H9 (cell line): ENCODE measurements around the gene PRPS2. TPM values are rescaled to one million over a fixed set of nuclear protein-coding genes. Genes with fewer than 3 reads are reported as not detected.

Experiments
- DNase-seq: peaks from one replicate; pipeline ENCODE4 v3.0.0-alpha.2; 2017
- H2AFZ ChIP-seq: one replicate; pipeline ENCODE4 v1.6.1; 2013; ENCODE audit warnings: mild to moderate bottlenecking, low read length, control low read depth, moderate library complexity
- H2AK5ac ChIP-seq: 2 replicates; pipeline ENCODE4 v1.6.1; 2013; ENCODE audit warnings: low read length, control low read depth, mixed read lengths; ENCODE audit not compliant: insufficient read length
- H2BK120ac ChIP-seq: one replicate; pipeline ENCODE4 v1.6.1; 2013; ENCODE audit warnings: low read depth, mild to moderate bottlenecking, low read length, control low read depth, inconsistent platforms; ENCODE audit not compliant: poor library complexity, severe bottlenecking
- H2BK12ac ChIP-seq: 2 replicates; pipeline ENCODE4 v1.6.1; 2013; ENCODE audit warnings: low read length, control low read depth, mixed read lengths, low read depth; ENCODE audit not compliant: insufficient read length
- H2BK15ac ChIP-seq: 2 replicates; pipeline ENCODE4 v1.6.1; 2013; ENCODE audit warnings: low read depth, low read length, control low read depth
- H2BK20ac ChIP-seq: one replicate; pipeline ENCODE4 v1.6.1; 2013; ENCODE audit warnings: low read depth, mild to moderate bottlenecking, low read length, control low read depth, inconsistent platforms; ENCODE audit not compliant: poor library complexity, severe bottlenecking
- H2BK5ac ChIP-seq: 2 replicates; pipeline ENCODE4 v1.6.1; 2013; ENCODE audit warnings: low read length, control low read depth, mixed read lengths; ENCODE audit not compliant: insufficient read length
- H3K14ac ChIP-seq: 2 replicates; pipeline ENCODE4 v1.6.1; 2013; ENCODE audit warnings: low read length, control low read depth; ENCODE audit not compliant: insufficient read depth
- H3K18ac ChIP-seq: 2 replicates; pipeline ENCODE4 v1.6.1; 2013; ENCODE audit warnings: low read depth, mild to moderate bottlenecking, mixed read lengths, low read length, control low read depth; ENCODE audit not compliant: insufficient read length
- H3K23ac ChIP-seq: 2 replicates; pipeline ENCODE4 v1.6.1; 2013; ENCODE audit warnings: low read length, control low read depth, mixed read lengths, low read depth; ENCODE audit not compliant: insufficient read length
- H3K23me2 ChIP-seq: 2 replicates; pipeline ENCODE4 v1.6.1; 2013; ENCODE audit warnings: low read depth, mild to moderate bottlenecking, mixed read lengths, low read length, control low read depth; ENCODE audit not compliant: insufficient read length, poor library complexity, severe bottlenecking
- H3K27ac ChIP-seq: 2 replicates; pipeline ENCODE4 v1.5.1; 2013; ENCODE audit warnings: low read length, control low read depth, mixed read lengths, low read depth; ENCODE audit not compliant: insufficient read length
- H3K27me3 ChIP-seq: 2 replicates; pipeline ENCODE4 v1.6.1; 2013; ENCODE audit warnings: low read length, control low read depth, inconsistent platforms; ENCODE audit not compliant: insufficient read depth
- H3K4ac ChIP-seq: 2 replicates; pipeline ENCODE4 v1.6.1; 2013; ENCODE audit warnings: low read depth, mild to moderate bottlenecking, control low read depth, inconsistent platforms, low read length, moderate library complexity
- H3K4me1 ChIP-seq: 2 replicates; pipeline ENCODE4 v1.6.1; 2013; ENCODE audit warnings: low read length, control low read depth, inconsistent platforms; ENCODE audit not compliant: insufficient read depth
- H3K4me2 ChIP-seq: 2 replicates; pipeline ENCODE4 v1.6.1; 2013; ENCODE audit warnings: low read length, control low read depth, mixed read lengths; ENCODE audit not compliant: insufficient read length, insufficient read depth
- H3K56ac ChIP-seq: 2 replicates; pipeline ENCODE4 v1.6.1; 2013; ENCODE audit warnings: low read depth, mild to moderate bottlenecking, mixed read lengths, low read length, control low read depth; ENCODE audit not compliant: insufficient read length
- H3K79me1 ChIP-seq: 2 replicates; pipeline ENCODE4 v1.6.1; 2013; ENCODE audit warnings: low read depth, mild to moderate bottlenecking, moderate library complexity, low read length, control low read depth, inconsistent platforms; ENCODE audit not compliant: insufficient read depth, poor library complexity, severe bottlenecking
- H3K79me2 ChIP-seq: 2 replicates; pipeline ENCODE4 v1.6.1; 2013; ENCODE audit warnings: low read length, control low read depth, inconsistent platforms; ENCODE audit not compliant: insufficient read depth
- H3K9ac ChIP-seq: 2 replicates; pipeline ENCODE4 v1.6.1; 2013; ENCODE audit warnings: low read length, control low read depth, mixed read lengths; ENCODE audit not compliant: insufficient read length; ENCODE audit errors: extremely low read depth
- H3K9me3 ChIP-seq: one replicate; pipeline ENCODE4 v1.6.1; 2013; ENCODE audit warnings: low read depth, low read length, inconsistent platforms; ENCODE audit not compliant: control insufficient read depth
- H3T11ph ChIP-seq: one replicate; pipeline ENCODE4 v1.6.1; 2013; ENCODE audit warnings: mild to moderate bottlenecking, low read length, control low read depth, inconsistent platforms
- H4K20me1 ChIP-seq: one replicate; pipeline ENCODE4 v1.6.1; 2013; ENCODE audit not compliant: control insufficient read depth, insufficient read length, insufficient read depth
- H4K5ac ChIP-seq: 2 replicates; pipeline ENCODE4 v1.6.1; 2013; ENCODE audit warnings: low read depth, mild to moderate bottlenecking, mixed read lengths, low read length, control low read depth; ENCODE audit not compliant: insufficient read length
- H4K8ac ChIP-seq: replicated peaks from 2 replicates; pipeline ENCODE4 v1.6.1; 2013; ENCODE audit warnings: low read length, control low read depth, mixed read lengths, low read depth; ENCODE audit not compliant: insufficient read length
- H4K91ac ChIP-seq: 2 replicates; pipeline ENCODE4 v1.6.1; 2013; ENCODE audit warnings: low read depth, mild to moderate bottlenecking, moderate library complexity, mixed read lengths, low read length, control low read depth; ENCODE audit not compliant: insufficient read length
- H3K27ac Mint-ChIP-seq, 3 experiments: 2 replicates in 2 of 3; 3 replicates in 1 of 3; pipeline ENCODE4 v1.8.0; 2020 to 2021; ENCODE audit warnings: mixed read lengths in 3 of 3, mild to moderate bottlenecking in 1 of 3, moderate library complexity in 1 of 3
- H3K27me3 Mint-ChIP-seq: 2 replicates; pipeline ENCODE4 v1.8.0; 2021; ENCODE audit warnings: low read depth, mild to moderate bottlenecking, moderate library complexity, mixed read lengths
- H3K36me3 Mint-ChIP-seq, 3 experiments: 2 replicates in 2 of 3; 3 replicates in 1 of 3; pipeline ENCODE4 v1.8.0; 2020 to 2021; ENCODE audit warnings: low read depth in 3 of 3, mixed read lengths in 3 of 3; ENCODE audit not compliant: insufficient read depth in 1 of 3
- H3K4me1 Mint-ChIP-seq, 2 experiments: 2 replicates each; pipeline ENCODE4 v1.8.0; 2020; ENCODE audit warnings: mixed read lengths in 2 of 2
- H3K4me3 Mint-ChIP-seq, 2 experiments: 2 replicates in 1 of 2; 3 replicates in 1 of 2; pipeline ENCODE4 v1.8.0; 2020 to 2021; ENCODE audit warnings: mild to moderate bottlenecking in 2 of 2, mixed read lengths in 2 of 2, moderate library complexity in 1 of 2
- H3K9me3 Mint-ChIP-seq, 2 experiments: 2 replicates in 1 of 2; 3 replicates in 1 of 2; pipeline ENCODE4 v1.8.0; 2020; ENCODE audit warnings: mild to moderate bottlenecking in 2 of 2, mixed read lengths in 2 of 2, moderate library complexity in 1 of 2
- WGBS: extraction: QIAGEN DNeasy Blood & Tissue Kit; methylation state at CpG from one replicate; pipeline ENCODE4 v1.1.7; 2013; ENCODE audit warnings: missing lambda C conversion rate, low lambda C conversion rate, mixed read lengths; ENCODE audit not compliant: insufficient read length; ENCODE audit errors: extremely low coverage; 5-methylcytosine and 5-hydroxymethylcytosine counted together
- total RNA-seq: library from RNA; stranded (reverse); gene quantifications from 2 replicates; pipeline ENCODE4 v1.2.1, GENCODE V29; 2021
- TF ChIP-seq, protein P1 (sequence below): fragments of 200-600 bp; sonication (generic); conservative IDR thresholded peaks from 3 replicates; pipeline ENCODE4 v1.8.0; 2021; ENCODE audit warnings: antibody characterized with exemption, mild to moderate bottlenecking

The PRPS2 gene
- total RNA-seq, 1 experiment from 2014 or later, result 28.0 TPM

DNA sequence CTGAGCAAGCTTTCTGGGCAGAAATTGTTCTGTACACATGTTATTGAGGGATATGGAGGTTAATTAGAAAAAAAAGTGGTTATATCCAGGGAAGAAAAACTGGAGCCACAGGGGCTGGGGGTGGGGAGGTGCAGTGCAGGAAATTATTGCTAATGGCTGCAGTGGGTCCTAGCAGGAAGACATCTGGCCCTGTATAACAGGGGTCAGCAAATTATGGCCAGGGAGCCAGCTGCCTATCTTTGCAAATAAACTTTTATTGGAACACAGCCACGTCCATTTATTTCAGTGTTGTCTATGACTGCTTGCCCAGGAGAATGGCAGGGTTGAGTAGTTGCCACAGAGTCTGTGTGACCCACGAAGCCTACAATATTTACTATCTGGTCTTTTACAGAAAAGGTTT is 23.4 kb upstream of the PRPS2 start:
- Histone ChIP-seq H2BK12ac (no peak overlapping the region), H3K9me3 (no peaks in the 10 kb centered on the region), H3K23ac (no peak overlapping the region), H3K79me2 (no peaks in the 10 kb centered on the region), H2AFZ (no peak overlapping the region), H4K8ac (no peak overlapping the region), H2AK5ac (no peak overlapping the region), H2BK20ac (no peak overlapping the region), H3K18ac (no peak overlapping the region), H3K79me1 (no peaks in the 10 kb centered on the region), H3K27ac (no peak overlapping the region), H3K23me2 (no peaks in the 10 kb centered on the region), H4K5ac (no peak overlapping the region), H3T11ph (no peak overlapping the region), H3K9ac (no peak overlapping the region), H2BK5ac (no peak overlapping the region), H4K20me1 (no peaks in the 10 kb centered on the region), H3K4me2 (no peak overlapping the region), H3K4ac (no peak overlapping the region), H3K14ac (no peak overlapping the region), H2BK120ac (no peak overlapping the region), H3K4me1 (no peaks in the 10 kb centered on the region), H2BK15ac (no peak overlapping the region), H4K91ac (no peak overlapping the region), H3K27me3 (no peaks in the 10 kb centered on the region), H3K56ac (no peak overlapping the region)
- Mint-ChIP-seq H3K4me1 (peaks cover 0 to 2% of the 10 kb centered on the region in 2 experiments; a peak in 1 of 4 replicates), H3K4me3 (no peak overlapping the region), H3K27me3 (peaks cover 12% of the 10 kb centered on the region), H3K36me3 (peaks cover 0 to 12% (median 7%) of the 10 kb centered on the region in 3 experiments; a peak in 4 of 7 replicates), H3K9me3 (peaks cover 67 to 78% of the 10 kb centered on the region in 2 experiments), H3K27ac (no peak overlapping the region)
- TF ChIP-seq, protein P1, sequence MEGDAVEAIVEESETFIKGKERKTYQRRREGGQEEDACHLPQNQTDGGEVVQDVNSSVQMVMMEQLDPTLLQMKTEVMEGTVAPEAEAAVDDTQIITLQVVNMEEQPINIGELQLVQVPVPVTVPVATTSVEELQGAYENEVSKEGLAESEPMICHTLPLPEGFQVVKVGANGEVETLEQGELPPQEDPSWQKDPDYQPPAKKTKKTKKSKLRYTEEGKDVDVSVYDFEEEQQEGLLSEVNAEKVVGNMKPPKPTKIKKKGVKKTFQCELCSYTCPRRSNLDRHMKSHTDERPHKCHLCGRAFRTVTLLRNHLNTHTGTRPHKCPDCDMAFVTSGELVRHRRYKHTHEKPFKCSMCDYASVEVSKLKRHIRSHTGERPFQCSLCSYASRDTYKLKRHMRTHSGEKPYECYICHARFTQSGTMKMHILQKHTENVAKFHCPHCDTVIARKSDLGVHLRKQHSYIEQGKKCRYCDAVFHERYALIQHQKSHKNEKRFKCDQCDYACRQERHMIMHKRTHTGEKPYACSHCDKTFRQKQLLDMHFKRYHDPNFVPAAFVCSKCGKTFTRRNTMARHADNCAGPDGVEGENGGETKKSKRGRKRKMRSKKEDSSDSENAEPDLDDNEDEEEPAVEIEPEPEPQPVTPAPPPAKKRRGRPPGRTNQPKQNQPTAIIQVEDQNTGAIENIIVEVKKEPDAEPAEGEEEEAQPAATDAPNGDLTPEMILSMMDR, result no peak
- DNase-seq, result no peak
- no CpG with 5 or more reads among the region's 2 CpGs for WGBS
